GM23248 (cell line): Measurements from ENCODE around the gene PSMG3. TPM values are rescaled to one million over a fixed set of nuclear protein-coding genes. Genes with fewer than 3 reads are reported as not detected.
"Not testable (repeated sequence)": the region's sequence is repeated elsewhere in the genome, so short reads cannot be mapped to it uniquely, and the experiment has no call there.

Experiments
- DNase-seq: peaks from one replicate; pipeline ENCODE4 v3.0.0-alpha.2; 2015
- H2AFZ ChIP-seq: fragments of 200-600 bp; sonication (generic); 2 replicates; pipeline ENCODE4 v1.6.1; 2016; ENCODE audit warnings: antibody characterized with exemption
- H3F3A ChIP-seq: fragments of 200-600 bp; sonication (generic); 2 replicates; pipeline ENCODE4 v1.6.1; 2016; ENCODE audit warnings: mild to moderate bottlenecking, antibody characterized with exemption, mixed run types; ENCODE audit not compliant: insufficient read depth
- H3K27ac ChIP-seq: fragments of 200-600 bp; sonication (generic); 2 replicates; pipeline ENCODE4 v1.5.1; 2016; ENCODE audit warnings: mild to moderate bottlenecking
- H3K27me3 ChIP-seq: fragments of 200-600 bp; sonication (generic); replicated peaks from 2 replicates; pipeline ENCODE4 v1.6.1; 2016; ENCODE audit warnings: mild to moderate bottlenecking; ENCODE audit not compliant: insufficient read depth
- H3K36me3 ChIP-seq: fragments of 200-600 bp; sonication (generic); 2 replicates; pipeline ENCODE4 v1.6.1; 2016; ENCODE audit warnings: low read depth, mild to moderate bottlenecking
- H3K4me1 ChIP-seq: fragments of 200-600 bp; sonication (generic); 2 replicates; pipeline ENCODE4 v1.6.1; 2016; ENCODE audit warnings: mild to moderate bottlenecking; ENCODE audit not compliant: insufficient read depth
- H3K4me2 ChIP-seq: fragments of 200-600 bp; sonication (generic); one replicate; pipeline ENCODE4 v1.6.1; 2016; ENCODE audit warnings: mild to moderate bottlenecking; ENCODE audit not compliant: unreplicated experiment
- H3K4me3 ChIP-seq: fragments of 200-600 bp; sonication (generic); 2 replicates; pipeline ENCODE4 v1.5.1; 2016; ENCODE audit warnings: mild to moderate bottlenecking
- H3K79me2 ChIP-seq: fragments of 200-600 bp; sonication (generic); 2 replicates; pipeline ENCODE4 v1.6.1; 2016; ENCODE audit warnings: mild to moderate bottlenecking; ENCODE audit not compliant: insufficient read depth
- H3K9ac ChIP-seq: fragments of 200-600 bp; sonication (generic); 2 replicates; pipeline ENCODE4 v1.6.1; 2016; ENCODE audit warnings: mild to moderate bottlenecking
- H3K9me2 ChIP-seq: fragments of 200-600 bp; sonication (generic); 2 replicates; pipeline ENCODE4 v1.6.1; 2016; ENCODE audit warnings: mixed run types, mild to moderate bottlenecking, moderate library complexity; ENCODE audit not compliant: insufficient read depth
- H3K9me3 ChIP-seq: fragments of 200-600 bp; sonication (generic); one replicate; pipeline ENCODE4 v1.6.1; 2017; ENCODE audit warnings: low read depth
- H4K20me1 ChIP-seq: fragments of 200-600 bp; sonication (generic); 2 replicates; pipeline ENCODE4 v1.6.0; 2016; ENCODE audit not compliant: insufficient read depth
- EZH2 ChIP-seq: fragments of 200-600 bp; sonication (generic); IDR thresholded peaks from 2 replicates; pipeline ENCODE4 v1.6.1; 2018; ENCODE audit warnings: antibody characterized with exemption, mild to moderate bottlenecking; ENCODE audit not compliant: insufficient read depth, poor library complexity, severe bottlenecking
- EZH2phosphoT487 ChIP-seq: fragments of 200-600 bp; sonication (generic); IDR thresholded peaks from 2 replicates; pipeline ENCODE4 v1.6.1; 2018; ENCODE audit warnings: antibody characterized with exemption, moderate library complexity, mild to moderate bottlenecking, low read depth; ENCODE audit not compliant: insufficient read depth
- WGBS, 2 experiments: methylation state at CpG; one replicate each; pipeline ENCODE4 v1.1.6; 2015 to 2017; ENCODE audit warnings: low lambda C conversion rate in 2 of 2, low coverage in 1 of 2; ENCODE audit errors: missing lambda C conversion rate in 2 of 2; 5-methylcytosine and 5-hydroxymethylcytosine counted together
- in situ Hi-C: fragments of 300-500 bp; cut with MboI; formaldehyde crosslinking; loops from 2 replicates; pipeline ENCODE4 v1.15.0; 2020
- polyA plus RNA-seq: library from polyadenylated mRNA; unstranded; fragments of >200 nt; fragmentation: Nextera tagmentation; extraction: Ambion mirVana; gene quantifications from 2 replicates; pipeline ENCODE4 v1.2.1, GENCODE V29; 2016
- total RNA-seq: library from RNA; depleted of rRNA; stranded (reverse); fragments of >200 nt; shearing (Covaris generic); gene quantifications from 2 replicates; pipeline ENCODE4 v1.2.3, GENCODE V29; 2014; rRNA removed

Gene PSMG3
- total and polyA plus RNA-seq, 2 experiments from 2014 or later: 28.3 to 58.1 TPM

DNA sequence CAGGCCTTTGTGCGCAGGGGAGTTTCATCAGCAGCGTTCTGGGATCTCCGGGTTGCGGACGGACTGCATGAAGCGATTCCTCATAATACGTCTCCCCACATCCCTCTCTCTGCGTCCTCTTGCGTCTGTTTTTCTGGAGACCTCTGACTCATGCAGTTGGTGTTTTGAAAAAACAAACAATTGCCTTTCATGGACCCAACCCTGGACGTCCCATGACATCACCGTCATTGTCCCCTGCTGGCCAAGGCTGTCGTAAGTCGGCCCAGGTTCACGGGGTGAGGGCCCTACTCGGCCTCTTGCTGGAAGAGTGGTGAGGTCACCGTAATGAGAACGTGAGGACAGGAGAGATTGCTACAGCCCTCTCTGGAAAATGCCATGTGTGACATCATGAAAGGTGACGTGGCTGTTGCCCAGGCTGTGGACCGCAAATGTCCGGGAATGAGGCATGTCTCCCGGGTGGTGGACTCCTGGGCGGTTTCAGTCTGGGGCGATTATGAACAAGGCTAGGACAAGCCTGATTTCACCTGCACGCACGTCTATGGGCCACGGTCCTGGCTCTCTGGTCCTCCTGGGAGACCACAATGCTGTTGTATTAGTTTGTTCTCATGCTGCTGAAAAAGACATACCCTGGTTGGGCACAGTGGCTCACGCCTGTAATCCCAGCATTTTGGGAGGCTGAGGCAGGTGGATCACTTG lies 49.1 kb downstream of the PSMG3 start:
- no peaks in the 10 kb centered on the region for H3K4me1 ChIP-seq
- no peaks in the 10 kb centered on the region for H3K36me3 ChIP-seq
- H3F3A ChIP-seq: no peaks in the 10 kb centered on the region
- no peak for DNase-seq
- no peak overlapping the region for H3K4me2 ChIP-seq
- 76% methylated on average over 27 of the region's 27 CpGs for WGBS, 2 experiments
- no peaks in the 10 kb centered on the region for H3K9me2 ChIP-seq
- TF ChIP-seq EZH2phosphoT487 (no peak), EZH2 (no peak)
- no peak overlapping the region for H2AFZ ChIP-seq
- H3K4me3 ChIP-seq: no peak overlapping the region
- H3K27me3 ChIP-seq: peaks cover 11% of the 10 kb centered on the region
- no peak overlapping the region for H3K27ac ChIP-seq
- no peaks in the 10 kb centered on the region for H3K79me2 ChIP-seq
- H4K20me1 ChIP-seq: no peaks in the 10 kb centered on the region
- in situ Hi-C loops: no loop called here
- no peak overlapping the region for H3K9ac ChIP-seq
- no peaks in the 10 kb centered on the region for H3K9me3 ChIP-seq

DNA sequence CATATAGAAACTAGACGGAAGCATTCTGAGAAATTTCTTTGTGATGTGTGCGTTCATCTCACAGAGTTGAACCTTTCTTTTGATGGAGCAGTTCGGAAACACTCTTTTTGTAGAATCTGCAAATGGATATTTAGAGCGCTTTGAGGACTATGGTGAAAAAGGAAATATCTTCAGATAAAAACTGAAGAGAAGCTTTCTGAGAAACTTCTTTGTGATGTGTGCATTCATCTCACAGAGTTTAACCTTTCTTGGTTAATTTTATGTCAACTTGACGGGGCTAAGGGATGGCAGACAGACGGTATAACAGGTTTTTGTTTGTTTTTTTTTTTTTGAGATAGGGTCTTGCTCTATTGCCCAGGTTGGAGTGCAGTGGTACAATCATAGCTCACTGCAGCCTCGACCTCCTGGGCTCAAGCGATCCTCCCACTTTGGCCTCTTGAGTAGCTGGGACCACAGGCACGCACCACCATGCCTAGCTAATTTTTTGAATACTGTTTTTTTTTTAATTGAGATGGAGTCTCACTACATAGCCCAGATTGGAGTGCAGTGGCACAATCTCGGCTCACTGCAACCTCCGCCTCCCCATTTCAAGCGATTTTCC lies 50.4 kb downstream of the PSMG3 start:
- H3K4me3 ChIP-seq, H3K9me2 ChIP-seq, H3K27ac ChIP-seq, H3K9ac ChIP-seq, DNase-seq, H3F3A ChIP-seq, H2AFZ ChIP-seq, H4K20me1 ChIP-seq, H3K4me2 ChIP-seq, H3K36me3 ChIP-seq, H3K4me1 ChIP-seq, H3K79me2 ChIP-seq, in situ Hi-C loops, H3K9me3 ChIP-seq, H3K27me3 ChIP-seq: not testable (repeated sequence)
- 70% methylated on average over 12 of the region's 12 CpGs for WGBS, 2 experiments

Other genes with a start within 250 kb of the PSMG3 start
- gene MICALL2, start 110.6 kb downstream of the PSMG3 start, total RNA-seq: 10.6 and 12.2 TPM in 2 replicates
- 6.4 and 7.5 TPM in 2 replicates for gene MICALL2, start 110.6 kb downstream of the PSMG3 start, polyA plus RNA-seq
- gene INTS1, start 65.6 kb downstream of the PSMG3 start, total RNA-seq: 44.4 and 44.7 TPM in 2 replicates
- gene INTS1, start 65.6 kb downstream of the PSMG3 start, polyA plus RNA-seq: 24.8 and 25.4 TPM in 2 replicates
- 35.0 and 45.9 TPM in 2 replicates for gene MAFK, start 39.3 kb downstream of the PSMG3 start, total RNA-seq
- gene MAFK, start 39.3 kb downstream of the PSMG3 start, polyA plus RNA-seq: 3.5 and 3.8 TPM in 2 replicates
- gene TMEM184A, start 13.8 kb downstream of the PSMG3 start, total RNA-seq: not detected in 2 replicates
- not detected in 2 replicates for gene TMEM184A, start 13.8 kb downstream of the PSMG3 start, polyA plus RNA-seq
- 5.1 and 6.2 TPM in 2 replicates for gene ELFN1, start 100.2 kb upstream of the PSMG3 start, total RNA-seq
- gene ELFN1, start 100.2 kb upstream of the PSMG3 start, polyA plus RNA-seq: 0.13 and 0.19 TPM in 2 replicates